ENCODE data around the gene DDX50. TPM values are rescaled to one million over a fixed set of nuclear protein-coding genes. Genes with fewer than 3 reads are reported as not detected.

Gene DDX50, protein sequence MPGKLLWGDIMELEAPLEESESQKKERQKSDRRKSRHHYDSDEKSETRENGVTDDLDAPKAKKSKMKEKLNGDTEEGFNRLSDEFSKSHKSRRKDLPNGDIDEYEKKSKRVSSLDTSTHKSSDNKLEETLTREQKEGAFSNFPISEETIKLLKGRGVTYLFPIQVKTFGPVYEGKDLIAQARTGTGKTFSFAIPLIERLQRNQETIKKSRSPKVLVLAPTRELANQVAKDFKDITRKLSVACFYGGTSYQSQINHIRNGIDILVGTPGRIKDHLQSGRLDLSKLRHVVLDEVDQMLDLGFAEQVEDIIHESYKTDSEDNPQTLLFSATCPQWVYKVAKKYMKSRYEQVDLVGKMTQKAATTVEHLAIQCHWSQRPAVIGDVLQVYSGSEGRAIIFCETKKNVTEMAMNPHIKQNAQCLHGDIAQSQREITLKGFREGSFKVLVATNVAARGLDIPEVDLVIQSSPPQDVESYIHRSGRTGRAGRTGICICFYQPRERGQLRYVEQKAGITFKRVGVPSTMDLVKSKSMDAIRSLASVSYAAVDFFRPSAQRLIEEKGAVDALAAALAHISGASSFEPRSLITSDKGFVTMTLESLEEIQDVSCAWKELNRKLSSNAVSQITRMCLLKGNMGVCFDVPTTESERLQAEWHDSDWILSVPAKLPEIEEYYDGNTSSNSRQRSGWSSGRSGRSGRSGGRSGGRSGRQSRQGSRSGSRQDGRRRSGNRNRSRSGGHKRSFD
- 38.3 and 43.1 TPM in 2 replicates for total RNA-seq

DNA sequence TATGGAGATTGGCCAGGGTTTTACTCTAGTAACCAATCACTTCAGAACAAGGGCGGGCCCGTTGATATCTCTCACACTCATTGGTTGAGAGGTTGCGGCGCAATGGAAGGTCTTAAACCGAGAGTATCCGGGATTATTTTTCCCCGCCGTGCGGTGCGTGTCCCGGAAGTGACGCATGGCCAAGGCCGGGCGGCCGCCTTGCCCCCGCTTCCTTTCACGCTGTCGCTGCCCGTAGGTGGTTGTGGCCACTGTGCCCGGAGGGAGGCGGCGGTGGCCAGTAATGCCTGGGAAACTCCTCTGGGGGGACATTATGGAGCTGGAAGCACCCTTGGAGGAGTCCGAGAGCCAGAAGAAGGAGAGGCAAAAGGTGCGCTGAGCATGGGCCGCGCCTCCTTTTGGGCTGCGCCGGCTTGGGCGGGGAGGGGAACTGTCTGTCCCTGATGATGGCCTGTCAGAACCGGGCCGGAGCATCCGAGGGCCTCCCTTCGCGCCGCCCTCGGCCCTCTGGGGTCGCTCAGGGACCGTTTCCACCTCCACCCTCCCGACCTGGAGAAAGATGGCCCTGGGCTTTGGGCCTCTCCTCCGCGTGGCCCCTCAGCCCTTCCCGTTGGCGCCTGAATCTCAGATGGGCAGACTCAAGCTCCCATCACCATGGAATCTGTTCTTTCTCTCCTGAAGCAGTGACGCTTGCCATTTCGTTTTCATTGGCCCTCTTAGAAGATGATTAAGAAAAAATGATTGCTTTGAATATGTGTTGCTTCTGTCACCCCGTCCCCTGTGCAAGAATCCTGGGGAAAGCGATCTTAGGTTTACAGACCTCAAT is at the start of gene DDX50:
Gene DDX50 (plus strand): TSS at position 211 of the 823 bp plus-strand sequence. CDS start 70 bp downstream, at position 281.

DNA sequence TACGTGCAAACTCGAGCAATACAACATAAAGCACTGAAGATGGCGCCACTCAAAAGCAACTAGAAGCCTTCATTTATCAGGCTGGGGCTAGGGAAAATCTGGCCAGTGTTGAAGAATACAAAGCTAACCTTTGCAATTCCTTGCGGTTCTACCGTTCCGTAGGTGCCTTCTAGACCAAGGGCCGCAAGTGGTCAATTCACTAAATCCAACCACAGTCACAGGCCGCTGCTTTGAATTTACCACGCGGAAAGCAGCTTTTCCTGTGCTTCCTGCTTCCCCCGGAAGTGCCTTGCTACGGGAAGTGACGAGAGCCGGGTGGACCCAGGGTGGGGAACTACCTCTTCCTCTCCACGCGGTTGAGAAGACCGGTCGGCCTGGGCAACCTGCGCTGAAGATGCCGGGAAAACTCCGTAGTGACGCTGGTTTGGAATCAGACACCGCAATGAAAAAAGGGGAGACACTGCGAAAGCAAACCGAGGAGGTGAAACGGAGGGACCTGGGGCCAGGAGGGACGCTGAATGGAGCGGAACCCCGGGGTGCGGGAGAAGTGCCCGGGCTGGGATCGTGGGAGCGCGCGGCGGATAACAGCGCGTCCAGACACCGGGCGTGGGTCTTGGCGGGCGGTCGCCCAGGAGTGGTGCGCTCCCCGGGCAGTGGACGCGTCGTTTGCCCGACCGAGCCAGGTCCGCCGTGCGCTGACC is 54.9 kb downstream of the DDX50 start, which contains the start of gene DDX21:
Gene DDX21 (plus strand): TSS at position 339 of the 701 bp plus-strand sequence. CDS start 56 bp downstream, at position 395.

DNA sequence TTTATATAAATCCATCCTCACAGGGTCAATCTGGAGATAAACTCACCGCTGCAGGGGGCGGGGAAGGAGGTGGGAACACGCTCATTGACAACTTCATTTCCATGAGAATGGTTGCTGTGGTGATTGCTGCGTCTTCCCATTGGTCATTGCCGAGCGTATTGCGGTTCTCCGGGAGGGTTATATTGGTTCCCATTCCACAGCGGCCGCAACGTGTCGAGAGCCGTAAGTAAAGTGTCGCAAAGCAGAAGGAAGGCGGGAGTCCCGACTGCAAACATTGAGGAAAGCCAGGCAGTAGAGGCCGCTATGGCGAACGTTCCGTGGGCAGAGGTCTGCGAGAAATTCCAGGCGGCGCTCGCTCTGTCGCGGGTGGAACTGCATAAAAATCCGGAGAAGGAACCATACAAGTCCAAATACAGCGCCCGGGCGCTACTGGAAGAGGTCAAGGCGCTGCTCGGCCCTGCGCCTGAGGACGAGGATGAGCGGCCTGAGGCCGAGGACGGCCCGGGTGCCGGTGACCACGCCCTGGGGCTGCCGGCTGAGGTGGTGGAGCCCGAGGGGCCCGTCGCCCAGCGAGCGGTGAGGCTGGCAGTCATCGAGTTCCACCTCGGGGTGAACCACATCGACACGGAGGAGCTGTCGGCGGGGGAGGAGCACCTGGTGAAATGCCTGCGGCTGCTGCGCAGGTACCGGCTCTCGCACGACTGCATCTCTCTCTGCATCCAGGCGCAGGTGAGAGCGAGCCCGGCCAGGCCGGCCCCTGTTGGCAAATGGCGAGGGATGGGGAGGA is 87.6 kb downstream of the DDX50 start, which contains the start of gene KIFBP:
Gene KIFBP (plus strand): TSS at position 274 of the 787 bp plus-strand sequence. CDS start 30 bp downstream, at position 304.

Small RNAs within 50 kb of the gene (small RNA-seq; reads per million reads assigned to genes)
- gene RNU6-571P: not detected

Other genes with a start within 250 kb of the DDX50 start
- gene CCAR1, start 180.1 kb upstream of the DDX50 start, total RNA-seq: 93.8 and 101 TPM in 2 replicates
- gene STOX1, start 73.8 kb upstream of the DDX50 start, total RNA-seq: under 0.01 and 0.14 TPM in 2 replicates
- 205 and 209 TPM in 2 replicates for gene DDX21, start 54.9 kb downstream of the DDX50 start, total RNA-seq
- gene KIFBP, start 87.5 kb downstream of the DDX50 start, total RNA-seq: 70.1 and 71.8 TPM in 2 replicates
- gene SRGN, start 186.8 kb downstream of the DDX50 start, total RNA-seq: 1,513 and 1,576 TPM in 2 replicates
- gene VPS26A, start 222.9 kb downstream of the DDX50 start, total RNA-seq: 59.0 and 66.0 TPM in 2 replicates